Gastroesophageal sphincter (tissue), 4 donors: ENCODE measurements around the gene DMRTB1. TPM values are rescaled to one million over a fixed set of nuclear protein-coding genes. Genes with fewer than 3 reads are reported as not detected.

Experiments used
- ATAC-seq: fragments of 150-250 bp; one replicate; pipeline ENCODE4 v1.9.1; 2016; ENCODE audit warnings: mild to moderate bottlenecking, moderate library complexity
- H3K27ac ChIP-seq, 4 donors: fragments of 200-600 bp; sonication (generic) in 3 of 4; 1 replicate in 3 of 4; 2 replicates in 1 of 4; pipeline ENCODE4 v1.5.1; 2016 to 2019
- H3K27me3 ChIP-seq: fragments of 200-600 bp; sonication (generic); one replicate; pipeline ENCODE4 v1.5.1; 2019
- H3K36me3 ChIP-seq, 2 donors: fragments of 200-600 bp; sonication (generic); one replicate each; pipeline ENCODE4 v1.5.1; 2019; ENCODE audit warnings: control low read depth in 1 of 2
- H3K4me1 ChIP-seq, 3 donors: fragments of 200-600 bp; sonication (generic); 1 replicate in 2 of 3; 2 replicates in 1 of 3; pipeline ENCODE4 v1.5.1; 2016 to 2019; ENCODE audit warnings: control low read depth in 2 of 3
- H3K4me3 ChIP-seq, 2 donors: fragments of 200-600 bp; sonication (generic); one replicate each; pipeline ENCODE4 v1.5.1; 2019; ENCODE audit warnings: mild to moderate bottlenecking in 1 of 2, moderate library complexity in 1 of 2
- H3K9me3 ChIP-seq, 3 donors: fragments of 200-600 bp; sonication (generic); one replicate each; pipeline ENCODE4 v1.5.1; 2017 to 2019; ENCODE audit warnings: control low read depth in 2 of 3
- CTCF ChIP-seq, 4 experiments: fragments of 200-600 bp in 2 of 4; fragments of 450-650 bp in 2 of 4; sonication (generic) in 1 of 4; IDR thresholded peaks; one replicate each; pipeline ENCODE4 v1.5.1; 2017 to 2019; ENCODE audit warnings: antibody characterized with exemption in 4 of 4, mild to moderate bottlenecking in 2 of 4, moderate library complexity in 2 of 4
- EP300 ChIP-seq: sonication (generic); formaldehyde crosslinking; IDR thresholded peaks from one replicate; pipeline ENCODE4 v1.6.1; 2017; ENCODE audit warnings: antibody characterized with exemption, mild to moderate bottlenecking
- POLR2A ChIP-seq, 2 donors: fragments of 450-650 bp; IDR thresholded peaks; one replicate each; pipeline ENCODE4 v1.6.1; 2017; ENCODE audit warnings: antibody characterized with exemption in 2 of 2, mild to moderate bottlenecking in 2 of 2, moderate library complexity in 1 of 2
- POLR2AphosphoS5 ChIP-seq: sonication (generic); formaldehyde crosslinking; IDR thresholded peaks from one replicate; pipeline ENCODE4 v1.6.1; 2017; ENCODE audit warnings: antibody characterized with exemption
- WGBS, 2 donors: methylation state at CpG; one replicate each; pipeline ENCODE4 v1.1.5; 2018; ENCODE audit warnings: low coverage in 1 of 2; 5-methylcytosine and 5-hydroxymethylcytosine counted together
- total RNA-seq, 4 donors: library from RNA; depleted of rRNA; stranded (reverse); fragments of >200 nt; gene quantifications; one replicate each; pipeline ENCODE4 v1.1.0, GENCODE V29; 2016

Gene DMRTB1
- total RNA-seq, 4 donors from 2014 or later, result not detected

- 80 to 85% methylated on average over 5 to 6 of the region's 6 CpGs for WGBS, 2 donors
- ATAC-seq, result no peak
- Histone ChIP-seq H3K4me1 (no peaks in the 10 kb centered on the region), H3K27ac (no peak overlapping the region), H3K4me3 (no peak overlapping the region), H3K27me3 (no peaks in the 10 kb centered on the region), H3K9me3 (no peaks in the 10 kb centered on the region), H3K36me3 (no peaks in the 10 kb centered on the region)
- no peak for TF ChIP-seq POLR2A (IDR thresholded peaks at IDR 0.05)
- TF ChIP-seq CTCF (IDR thresholded peaks at IDR 0.05), result no peak
- no peak for TF ChIP-seq POLR2AphosphoS5
- no peak for TF ChIP-seq EP300
These were observed 3.0 kb downstream of the DMRTB1 start for GRCh38 chr1:53462193-53462592.

GRCh38 chr1:53462769-53463501 lies 3.7 kb downstream of the DMRTB1 start:
- WGBS, 2 donors, result 81 to 88% methylated on average over 3 to 4 of the region's 11 CpGs
- no peaks in the 10 kb centered on the region for H3K4me1 ChIP-seq
- no peaks in the 10 kb centered on the region for H3K36me3 ChIP-seq
- no peak for TF ChIP-seq EP300
- TF ChIP-seq POLR2AphosphoS5, result no peak
- H3K27me3 ChIP-seq, result no peaks in the 10 kb centered on the region
- no peak for ATAC-seq
- no peaks in the 10 kb centered on the region for H3K9me3 ChIP-seq
- no peak overlapping the region for H3K27ac ChIP-seq
- no peak overlapping the region for H3K4me3 ChIP-seq

GRCh38 chr1:53463961-53464899 lies 5.0 kb downstream of the DMRTB1 start:
- Histone ChIP-seq H3K27ac (no peak overlapping the region), H3K27me3 (no peaks in the 10 kb centered on the region), H3K4me1 (no peaks in the 10 kb centered on the region), H3K9me3 (no peaks in the 10 kb centered on the region), H3K36me3 (no peaks in the 10 kb centered on the region), H3K4me3 (no peak overlapping the region)
- no peak for ATAC-seq
- TF ChIP-seq CTCF (IDR thresholded peaks at IDR 0.05), result no peak
- TF ChIP-seq POLR2AphosphoS5, result no peak
- TF ChIP-seq EP300, result no peak
- TF ChIP-seq POLR2A (IDR thresholded peaks at IDR 0.05), result no peak
- WGBS, 2 donors, result 91 to 92% methylated on average over 7 to 13 of the region's 24 CpGs

GRCh38 chr1:53465023-53465957 lies 6.1 kb downstream of the DMRTB1 start:
- 80 to 83% methylated on average over 1 of the region's 4 CpGs for WGBS, 2 donors
- no peaks in the 10 kb centered on the region for H3K27me3 ChIP-seq
- H3K4me3 ChIP-seq, result no peak overlapping the region
- no peak for ATAC-seq
- no peaks in the 10 kb centered on the region for H3K9me3 ChIP-seq
- peaks cover 0 to 5% (median 0%) of the 10 kb centered on the region in 3 donors for H3K4me1 ChIP-seq
- no peak overlapping the region for H3K27ac ChIP-seq
- TF ChIP-seq POLR2A (IDR thresholded peaks at IDR 0.05) (no peak), CTCF (IDR thresholded peaks at IDR 0.05) (no peak), EP300 (no peak), POLR2AphosphoS5 (no peak)
- H3K36me3 ChIP-seq, result no peaks in the 10 kb centered on the region

- ATAC-seq, result no peak
- no peaks in the 10 kb centered on the region for H3K36me3 ChIP-seq
- H3K27ac ChIP-seq, result no peak overlapping the region
- no peak overlapping the region for H3K4me3 ChIP-seq
- peaks cover 0 to 9% (median 0%) of the 10 kb centered on the region in 3 donors for H3K4me1 ChIP-seq
- H3K9me3 ChIP-seq, result no peaks in the 10 kb centered on the region
- no peaks in the 10 kb centered on the region for H3K27me3 ChIP-seq
- TF ChIP-seq EP300 (no peak), POLR2A (IDR thresholded peaks at IDR 0.05) (no peak)
These were observed 8.2 kb downstream of the DMRTB1 start for GRCh38 chr1:53467391-53467790.
